ENCODE measurements around the gene ELAC1. TPM values are rescaled to one million over a fixed set of nuclear protein-coding genes. Genes with fewer than 3 reads are reported as not detected.

The ELAC1 gene
- total RNA-seq, 3 donors from 2014 or later (not counting 1 experiment from before 2014, with no cell fraction given) = 7.9 to 10.0 (median 8.9) TPM

- Histone ChIP-seq H3K27me3 (ENCODE audit: control insufficient read depth, insufficient read depth, low read length) (no peaks in the 10 kb centered on the region), H3K4me1 (ENCODE audit: control insufficient read depth, insufficient read depth, low read length) (no peaks in the 10 kb centered on the region), H3K36me3 (ENCODE audit: control insufficient read depth, insufficient read depth, low read length) (peaks cover 20% of the 10 kb centered on the region), H3K9me3 (ENCODE audit: control insufficient read depth, insufficient read depth, low read length) (peaks cover 3% of the 10 kb centered on the region), H3K4me3 (ENCODE audit: low read length) (no peak overlapping the region), H3K27ac (ENCODE audit: low read length) (no peak overlapping the region)
- H3K4me1 Mint-ChIP-seq = peaks cover 6 to 8% of the 10 kb centered on the region in 2 donors
- no peak overlapping the region for H3K27ac Mint-ChIP-seq
- intact Hi-C loops (cut with micrococcal nuclease) = no loop called here
- peaks cover 17% of the 10 kb centered on the region for H3K36me3 Mint-ChIP-seq
- no peak overlapping the region for H3K4me3 Mint-ChIP-seq
- H3K27me3 Mint-ChIP-seq (ENCODE audit: low read depth in 2 of 2) = no peaks in the 10 kb centered on the region
- DNase-seq (no peak), ATAC-seq (no peak)
- no peak for TF ChIP-seq CTCF (IDR thresholded peaks at IDR 0.05)
- peaks cover 0 to 2% of the 10 kb centered on the region in 2 donors for H3K9me3 Mint-ChIP-seq
- 94% methylated on average over 8 of the region's 8 CpGs for WGBS (ENCODE audit: insufficient coverage)
Observed at GRCh38 chr18:50982086-50982801, 14.4 kb downstream of the ELAC1 start.

GRCh38 chr18:50982802-50983179 is 15.0 kb downstream of the ELAC1 start:
- no peak for ATAC-seq
- Histone ChIP-seq H3K27ac (ENCODE audit: low read length) (no peak overlapping the region), H3K27me3 (ENCODE audit: control insufficient read depth, insufficient read depth, low read length) (no peaks in the 10 kb centered on the region), H3K4me1 (ENCODE audit: control insufficient read depth, insufficient read depth, low read length) (no peaks in the 10 kb centered on the region), H3K36me3 (ENCODE audit: control insufficient read depth, insufficient read depth, low read length) (peaks cover 16% of the 10 kb centered on the region), H3K9me3 (ENCODE audit: control insufficient read depth, insufficient read depth, low read length) (no peaks in the 10 kb centered on the region), H3K4me3 (ENCODE audit: low read length) (no peak overlapping the region)
- no peak for TF ChIP-seq CTCF (IDR thresholded peaks at IDR 0.05)
- WGBS (ENCODE audit: insufficient coverage) = 100% methylated on average over 3 of the region's 3 CpGs
- peaks cover 11% of the 10 kb centered on the region for H3K36me3 Mint-ChIP-seq
- H3K4me1 Mint-ChIP-seq = peaks cover 6 to 8% of the 10 kb centered on the region in 2 donors
- intact Hi-C loops (cut with micrococcal nuclease) = no loop called here
- DNase-seq = no peak
- H3K27ac Mint-ChIP-seq = no peak overlapping the region
- peaks cover 0 to 2% of the 10 kb centered on the region in 2 donors for H3K9me3 Mint-ChIP-seq
- H3K4me3 Mint-ChIP-seq = no peak overlapping the region
- H3K27me3 Mint-ChIP-seq (ENCODE audit: low read depth in 2 of 2) = no peaks in the 10 kb centered on the region

GRCh38 chr18:50986360-50987087 is 18.7 kb downstream of the ELAC1 start:
- intact Hi-C loops (cut with micrococcal nuclease) = no loop called here
- Histone ChIP-seq H3K4me3 (ENCODE audit: low read length) (no peak overlapping the region), H3K27me3 (ENCODE audit: control insufficient read depth, insufficient read depth, low read length) (no peaks in the 10 kb centered on the region), H3K9me3 (ENCODE audit: control insufficient read depth, insufficient read depth, low read length) (no peaks in the 10 kb centered on the region), H3K4me1 (ENCODE audit: control insufficient read depth, insufficient read depth, low read length) (no peaks in the 10 kb centered on the region), H3K36me3 (ENCODE audit: control insufficient read depth, insufficient read depth, low read length) (peaks cover 2% of the 10 kb centered on the region), H3K27ac (ENCODE audit: low read length) (no peak overlapping the region)
- peaks cover 0 to 8% of the 10 kb centered on the region in 2 donors for H3K4me1 Mint-ChIP-seq
- H3K9me3 Mint-ChIP-seq = no peaks in the 10 kb centered on the region
- H3K36me3 Mint-ChIP-seq = no peaks in the 10 kb centered on the region
- no peak for DNase-seq
- H3K4me3 Mint-ChIP-seq = no peak overlapping the region
- H3K27me3 Mint-ChIP-seq (ENCODE audit: low read depth in 2 of 2) = no peaks in the 10 kb centered on the region
- TF ChIP-seq CTCF (IDR thresholded peaks at IDR 0.05) = no peak
- no peak for ATAC-seq
- 95% methylated on average over 2 of the region's 2 CpGs for WGBS (ENCODE audit: insufficient coverage)
- no peak overlapping the region for H3K27ac Mint-ChIP-seq

Measured in natural killer cell (primary cell).